Motor neuron (in vitro differentiated cells): ENCODE results near the gene AFF2. TPM values are rescaled to one million over a fixed set of nuclear protein-coding genes. Genes with fewer than 3 reads are reported as not detected.
A peak's percentile ranks its signal among the peaks of the same experiment; 100 is the strongest.

Experiments
- ATAC-seq, 8 experiments: fragments of 200-7000 bp; cut with Tn5 transposase; replicated peaks in 6 of 8; 2 replicates each; pipeline ENCODE4 v1.8.0; 2021; ENCODE audit warnings: mild to moderate bottlenecking in 8 of 8, moderate library complexity in 8 of 8
- H3K27ac ChIP-seq, 2 donors: fragments of 250-450 bp; sonication (Bioruptor Pico); 2 replicates each; pipeline ENCODE4 v1.9.0; 2021; ENCODE audit warnings: antibody characterized with exemption in 2 of 2, mild to moderate bottlenecking in 2 of 2, moderate library complexity in 1 of 2
- H3K4me1 ChIP-seq, 2 donors: fragments of 250-450 bp; sonication (Bioruptor Pico); replicated peaks in 1 of 2; 2 replicates each; pipeline ENCODE4 v1.6.1; 2021; ENCODE audit warnings: antibody characterized with exemption in 2 of 2, mild to moderate bottlenecking in 2 of 2, moderate library complexity in 1 of 2
- H3K4me3 ChIP-seq, 5 donors: fragments of 250-450 bp; sonication (Bioruptor Pico); 2 replicates each; pipeline ENCODE4 v1.9.0; 2021; ENCODE audit warnings: antibody characterized with exemption in 5 of 5, mild to moderate bottlenecking in 5 of 5, moderate library complexity in 4 of 5
- WGBS, 10 experiments: fragments of 450-650 bp; shearing (Covaris generic); methylation state at CpG; one replicate each; pipeline ENCODE4 v1.0.0; 2022; 5-methylcytosine and 5-hydroxymethylcytosine counted together
- in situ Hi-C, 9 experiments: fragments of 400-800 bp; cut with MboI; loops; one replicate each; pipeline ENCODE4 v1.15.0; 2021; ENCODE audit warnings: low sequenced_read_pairs in 9 of 9, low pct_unique_long_range_greater_than_20kb in 2 of 9; ENCODE audit not compliant: unreplicated experiment in 9 of 9
- total RNA-seq, 8 experiments: library from RNA; unstranded; fragments of 300-600 nt; gene quantifications; 2 replicates each; pipeline versions ENCODE4 v1.2.3 to v1.2.4, GENCODE V29; 2022

Gene AFF2
- total RNA-seq, 8 experiments from 2014 or later, result 4.1 to 85.1 (median 29.1) TPM

GRCh38 chrX:148909758-148910157 is 409.3 kb downstream of the AFF2 start:
- no peak overlapping the region for H3K4me3 ChIP-seq
- in situ Hi-C loops, result no loop called here
- peaks cover 7 to 11% of the 10 kb centered on the region in 2 donors for H3K4me1 ChIP-seq
- no peak overlapping the region for H3K27ac ChIP-seq
- no peak for ATAC-seq

GRCh38 chrX:148913971-148914370 is 413.6 kb downstream of the AFF2 start:
- H3K4me1 ChIP-seq, result peaks cover 0 to 2% of the 10 kb centered on the region in 2 donors
- no peak overlapping the region for H3K27ac ChIP-seq
- H3K4me3 ChIP-seq, result no peak overlapping the region
- WGBS, 10 experiments, result 0 to 94% (median 38%) methylated on average over 1 to 3 of the region's 3 CpGs; no CpG with 5 or more reads in 6 of the 10 experiments
- ATAC-seq, result peak in 5 of 8 experiments; percentile 35 to 50 (median 46)
- in situ Hi-C loops, result no loop called here

DNA sequence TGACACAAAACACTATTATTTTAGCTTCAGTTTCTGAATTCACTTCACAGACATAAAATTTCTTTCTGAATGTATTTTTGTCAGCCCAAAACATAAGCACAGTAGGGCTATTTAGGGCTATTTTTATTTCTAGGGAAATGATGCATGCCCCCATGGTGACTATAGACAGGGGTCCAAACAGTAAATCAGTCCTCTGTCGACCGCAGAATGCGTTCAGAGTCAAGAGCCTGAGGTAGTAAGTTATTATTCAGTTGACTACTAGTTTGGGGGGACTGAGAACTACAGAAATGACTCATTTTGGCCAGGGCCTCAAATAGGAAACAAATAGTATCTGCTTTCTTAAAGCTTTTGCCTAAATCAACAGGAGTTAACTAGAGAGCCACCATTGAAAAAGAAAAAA is 414.4 kb downstream of the AFF2 start:
- 15 to 93% (median 47%) methylated on average over 1 to 3 of the region's 3 CpGs; no CpG with 5 or more reads in 6 of the 10 experiments for WGBS, 10 experiments
- Histone ChIP-seq H3K27ac (no peak overlapping the region), H3K4me1 (peaks cover 0 to 2% of the 10 kb centered on the region in 2 donors), H3K4me3 (no peak overlapping the region)
- ATAC-seq, result no peak
- in situ Hi-C loops, result no loop called here

GRCh38 chrX:148915474-148915873 is 415.1 kb downstream of the AFF2 start:
- H3K4me1 ChIP-seq, result peaks cover 0 to 2% of the 10 kb centered on the region in 2 donors
- no peak for ATAC-seq
- in situ Hi-C loops, result no loop called here
- no peak overlapping the region for H3K4me3 ChIP-seq
- WGBS, 10 experiments, result 31 to 90% methylated on average over 2 of the region's 5 CpGs; no CpG with 5 or more reads in 8 of the 10 experiments
- no peak overlapping the region for H3K27ac ChIP-seq

DNA sequence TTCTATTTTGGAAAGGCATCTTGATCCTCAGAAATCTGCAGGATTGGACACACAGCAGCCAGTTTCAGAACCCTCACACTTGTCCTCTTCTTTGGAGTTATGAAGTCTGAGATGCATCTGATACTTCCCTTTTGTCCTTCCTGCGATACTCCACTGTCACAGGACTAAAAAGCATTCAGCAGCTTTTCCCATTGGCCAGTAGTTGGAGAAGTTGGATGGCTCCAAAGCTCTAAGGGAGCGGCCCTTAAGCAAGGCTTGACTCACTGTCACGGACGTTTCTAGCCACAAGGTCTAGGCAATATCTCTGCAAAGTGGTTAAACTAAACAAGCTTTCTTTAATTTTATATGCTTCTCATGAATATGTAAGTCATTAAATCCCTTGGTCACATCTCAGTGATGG is 417.0 kb downstream of the AFF2 start:
- WGBS, 10 experiments, result 44 to 96% (median 60%) methylated on average over 1 to 4 of the region's 4 CpGs; no CpG with 5 or more reads in 7 of the 10 experiments
- H3K4me1 ChIP-seq, result peaks cover 0 to 2% of the 10 kb centered on the region in 2 donors
- H3K4me3 ChIP-seq, result no peak overlapping the region
- no peak for ATAC-seq
- no peak overlapping the region for H3K27ac ChIP-seq
- in situ Hi-C loops, result no loop called here

DNA sequence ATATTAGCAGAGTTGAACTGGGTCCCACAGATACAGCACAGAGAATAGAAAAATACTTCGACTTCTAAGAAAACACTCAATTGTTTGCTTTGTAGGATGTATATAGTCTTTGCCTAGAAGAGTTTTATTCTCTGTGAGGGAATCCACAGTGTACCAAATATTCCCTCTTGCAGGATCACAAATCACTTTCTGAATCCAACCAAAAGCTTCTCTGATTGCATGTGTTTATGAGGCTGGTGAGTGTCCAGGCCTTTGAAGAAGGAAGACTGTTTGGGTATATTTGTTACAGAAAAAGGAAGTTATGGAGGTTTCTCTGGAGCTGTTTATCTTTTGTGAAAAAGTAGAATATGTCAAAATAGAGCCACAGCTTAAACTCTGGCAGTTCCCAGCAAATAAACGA is 423.2 kb downstream of the AFF2 start:
- Histone ChIP-seq H3K4me1 (no peaks in the 10 kb centered on the region), H3K4me3 (no peak overlapping the region), H3K27ac (no peak overlapping the region)
- in situ Hi-C loops, result no loop called here
- no peak for ATAC-seq
- 0 to 100% (median 80%) methylated on average over 1 to 2 of the region's 2 CpGs; no CpG with 5 or more reads in 3 of the 10 experiments for WGBS, 10 experiments

DNA sequence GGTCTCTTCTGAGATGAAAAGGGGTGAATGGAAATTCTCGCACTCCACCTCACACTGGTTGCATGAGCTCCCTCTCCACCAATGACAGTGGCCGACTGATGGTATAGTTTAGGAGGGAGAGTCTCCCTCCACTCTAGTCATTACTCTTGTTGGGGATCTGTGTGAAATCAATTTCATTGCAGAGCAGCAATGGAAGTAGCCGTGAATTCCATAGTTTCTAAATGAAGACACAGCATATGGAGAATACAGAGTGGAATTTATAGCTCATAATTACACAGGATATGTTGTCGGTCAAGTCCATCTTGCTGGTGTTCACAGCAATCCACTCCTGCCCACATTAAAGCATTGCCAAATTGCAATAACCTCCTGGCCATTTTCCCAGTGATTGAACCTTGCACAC is 426.0 kb downstream of the AFF2 start:
- no peak overlapping the region for H3K4me3 ChIP-seq
- H3K4me1 ChIP-seq, result no peaks in the 10 kb centered on the region
- in situ Hi-C loops, result no loop called here
- ATAC-seq, result no peak
- H3K27ac ChIP-seq, result no peak overlapping the region
- 42 to 100% (median 66%) methylated on average over 1 to 4 of the region's 4 CpGs; no CpG with 5 or more reads in 7 of the 10 experiments for WGBS, 10 experiments

GRCh38 chrX:148928811-148929210 is 428.4 kb downstream of the AFF2 start:
- WGBS, 10 experiments, result 33 to 78% (median 40%) methylated on average over 1 of the region's 1 CpG; no CpG with 5 or more reads in 7 of the 10 experiments
- no peak overlapping the region for H3K4me3 ChIP-seq
- ATAC-seq, result peak in 2 of 8 experiments; percentile 72 to 75
- H3K4me1 ChIP-seq, result no peaks in the 10 kb centered on the region
- no peak overlapping the region for H3K27ac ChIP-seq
- in situ Hi-C loops, result no loop called here

DNA sequence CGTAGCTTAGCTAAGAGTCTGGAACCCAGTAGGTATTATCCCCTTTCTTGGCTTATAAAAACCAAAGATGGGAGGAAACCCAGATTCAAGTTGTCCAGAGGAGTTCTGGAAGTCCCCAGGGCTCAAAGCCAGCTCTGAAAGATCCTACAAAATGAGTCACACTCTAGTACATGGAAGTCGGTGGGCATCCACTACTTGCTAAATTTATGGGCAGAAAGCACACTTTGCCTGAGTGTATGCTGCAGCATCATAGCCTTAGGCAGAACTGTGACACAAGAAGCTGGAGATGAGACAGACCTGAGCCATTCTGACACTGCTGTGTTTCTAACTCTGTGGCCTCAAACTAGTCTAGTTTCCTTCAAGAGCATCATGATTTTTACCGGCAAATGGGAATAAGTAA is 429.3 kb downstream of the AFF2 start:
- no peak overlapping the region for H3K27ac ChIP-seq
- H3K4me1 ChIP-seq, result no peaks in the 10 kb centered on the region
- no peak overlapping the region for H3K4me3 ChIP-seq
- ATAC-seq, result peak in 1 of 8 experiments; percentile 44
- in situ Hi-C loops, result no loop called here
- WGBS, 10 experiments, result 67% methylated on average over 1 of the region's 3 CpGs; no CpG with 5 or more reads in 9 of the 10 experiments

DNA sequence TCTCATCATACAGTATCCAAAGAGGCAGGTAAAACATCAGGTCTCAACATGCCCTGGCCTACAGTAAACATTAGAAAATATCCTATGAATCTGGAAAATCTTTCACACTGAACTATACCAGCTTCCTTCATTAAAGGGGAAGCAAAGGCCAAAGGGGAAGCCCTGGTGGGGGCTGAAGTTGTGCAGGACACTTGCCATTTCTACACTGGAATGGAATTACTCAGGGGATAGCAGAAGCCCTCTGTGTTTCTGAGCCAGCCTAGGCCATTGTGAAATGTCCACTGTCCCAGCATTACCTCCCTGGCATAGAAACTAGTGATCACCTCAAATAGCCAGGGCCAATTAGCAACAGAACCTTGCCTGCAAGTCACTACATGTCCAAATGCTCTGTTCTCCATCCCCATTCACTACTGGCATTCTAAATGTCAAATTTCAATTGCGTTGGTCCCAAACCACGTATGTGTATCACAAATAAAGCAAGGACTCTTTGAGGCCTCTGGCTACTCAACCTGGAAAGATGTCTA is 429.9 kb downstream of the AFF2 start:
- no peak for ATAC-seq
- Histone ChIP-seq H3K4me3 (no peak overlapping the region), H3K4me1 (no peaks in the 10 kb centered on the region), H3K27ac (no peak overlapping the region)
- WGBS, 10 experiments, result 40 to 62% (median 45%) methylated on average over 2 of the region's 2 CpGs; no CpG with 5 or more reads in 7 of the 10 experiments
- in situ Hi-C loops, result no loop called here

GRCh38 chrX:148933881-148934280 is 433.5 kb downstream of the AFF2 start:
- no peak overlapping the region for H3K27ac ChIP-seq
- 60 to 100% (median 74%) methylated on average over 1 to 4 of the region's 4 CpGs; no CpG with 5 or more reads in 4 of the 10 experiments for WGBS, 10 experiments
- H3K4me3 ChIP-seq, result no peak overlapping the region
- no peaks in the 10 kb centered on the region for H3K4me1 ChIP-seq
- in situ Hi-C loops, result no loop called here
- no peak for ATAC-seq

DNA sequence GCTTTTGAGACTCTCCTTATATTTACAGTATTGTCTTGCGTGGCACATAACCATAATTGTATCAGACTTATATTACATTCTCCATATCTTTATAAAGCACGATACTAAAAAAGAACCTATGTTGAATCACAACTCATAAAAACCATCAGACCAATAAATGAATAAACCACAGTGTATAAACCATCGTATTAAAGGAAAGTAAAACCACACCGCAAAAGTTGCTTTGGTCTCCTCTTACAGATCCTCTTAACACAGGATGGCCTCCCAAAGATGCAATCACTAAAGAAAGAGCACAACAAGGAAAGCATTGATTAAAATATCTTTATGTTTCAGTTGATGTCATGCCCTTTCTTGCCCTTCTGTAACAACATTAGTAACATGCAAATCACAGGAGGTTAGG is 437.9 kb downstream of the AFF2 start:
- 0 to 100% (median 74%) methylated on average over 1 to 4 of the region's 4 CpGs; no CpG with 5 or more reads in 4 of the 10 experiments for WGBS, 10 experiments
- ATAC-seq, result no peak
- H3K4me3 ChIP-seq, result no peak overlapping the region
- H3K4me1 ChIP-seq, result peaks cover 0 to 2% of the 10 kb centered on the region in 2 donors
- H3K27ac ChIP-seq, result no peak overlapping the region
- in situ Hi-C loops, result no loop called here

DNA sequence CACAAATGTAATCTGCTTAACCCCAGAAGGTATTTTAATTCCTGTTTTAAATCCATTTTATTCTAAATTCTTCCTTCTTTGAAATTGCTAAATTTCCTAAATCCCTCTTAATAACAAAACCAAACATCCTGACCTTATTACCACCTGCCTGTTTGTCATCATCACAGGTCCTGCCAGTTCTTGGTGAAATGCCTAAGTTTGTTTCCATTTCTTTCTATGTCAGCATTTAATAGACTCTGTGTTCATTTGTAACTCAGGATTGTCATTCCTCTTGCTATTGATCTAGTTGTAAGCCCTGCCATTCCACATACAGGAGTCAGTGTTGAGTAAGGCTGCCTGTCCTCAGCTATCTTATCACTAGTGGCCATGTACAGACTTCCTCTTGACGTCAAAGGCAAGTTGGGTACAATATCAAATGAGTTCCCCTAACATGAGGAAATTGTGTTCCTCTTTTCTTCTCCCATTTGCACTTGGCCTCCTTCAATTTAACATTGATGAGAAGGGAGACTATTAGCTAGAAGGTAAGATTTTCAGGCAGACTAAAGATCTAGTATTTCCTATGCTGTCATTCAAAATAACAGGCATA is 440.1 kb downstream of the AFF2 start:
- Histone ChIP-seq H3K27ac (no peak overlapping the region), H3K4me1 (peaks cover 0 to 2% of the 10 kb centered on the region in 2 donors), H3K4me3 (no peak overlapping the region)
- in situ Hi-C loops, result no loop called here
- WGBS, 10 experiments, result 30 to 100% (median 67%) methylated on average over 1 of the region's 1 CpG; no CpG with 5 or more reads in 5 of the 10 experiments
- ATAC-seq, result no peak

DNA sequence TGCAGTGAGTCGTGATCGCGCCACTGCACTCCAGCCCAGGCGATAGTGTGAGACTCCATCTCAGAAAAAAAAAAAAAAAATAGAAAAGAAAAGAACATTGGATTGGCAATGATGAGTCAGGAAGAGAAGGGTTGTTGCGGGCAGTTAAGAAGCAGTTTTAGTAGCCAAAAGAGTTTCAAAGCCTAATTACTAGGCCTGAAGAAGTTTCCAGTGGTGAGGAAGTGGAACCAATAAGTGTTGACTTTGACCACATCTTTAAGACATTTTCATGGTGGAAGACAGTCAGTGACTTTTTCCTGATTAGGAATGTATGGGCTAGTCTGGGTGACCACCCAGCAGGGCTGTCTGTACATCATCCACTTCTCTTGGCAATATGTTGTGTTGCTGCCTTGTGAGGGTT is 442.3 kb downstream of the AFF2 start:
- in situ Hi-C loops, result no loop called here
- ATAC-seq, result no peak
- WGBS, 10 experiments, result 20 to 100% (median 69%) methylated on average over 1 to 5 of the region's 5 CpGs; no CpG with 5 or more reads in 6 of the 10 experiments

More for the DNA sequence above, 442.3 kb downstream of the AFF2 start:
- no peak overlapping the region for H3K27ac ChIP-seq
- peaks cover 0 to 2% of the 10 kb centered on the region in 2 donors for H3K4me1 ChIP-seq
- no peak overlapping the region for H3K4me3 ChIP-seq
